Stomach (tissue), 9 donors: ENCODE measurements around the gene GLCE. TPM values are rescaled to one million over a fixed set of nuclear protein-coding genes. Genes with fewer than 3 reads are reported as not detected.
A peak's percentile ranks its signal among the peaks of the same experiment; 100 is the strongest.
"Not testable (repeated sequence)": the region's sequence is repeated elsewhere in the genome, so short reads cannot be mapped to it uniquely, and the experiment has no call there.

Experiments
- DNase-seq, 2 donors: peaks; one replicate each; pipeline versions ENCODE4 v3.0.0 to v3.0.0-alpha.2; 2013 to 2019
- H3K27ac ChIP-seq, 5 donors: fragments of 200-600 bp in 4 of 5; sonication (generic) in 4 of 5; one replicate each; pipeline ENCODE4 v1.5.1; 2013 to 2019; ENCODE audit warnings: mild to moderate bottlenecking in 1 of 5, moderate library complexity in 1 of 5
- H3K27me3 ChIP-seq, 3 donors: fragments of 200-600 bp; sonication (generic); one replicate each; pipeline ENCODE4 v1.5.1; 2017 to 2019; ENCODE audit warnings: mixed run types in 1 of 3
- H3K36me3 ChIP-seq, 4 donors: fragments of 200-600 bp; sonication (generic); 1 replicate in 3 of 4; 2 replicates in 1 of 4; pipeline ENCODE4 v1.5.1; 2016 to 2019
- H3K4me1 ChIP-seq, 4 donors: fragments of 200-600 bp; sonication (generic); one replicate each; pipeline ENCODE4 v1.5.1; 2016 to 2019
- H3K4me3 ChIP-seq, 4 donors: fragments of 200-600 bp; sonication (generic) in 3 of 4; one replicate each; pipeline ENCODE4 v1.5.1; 2016 to 2019; ENCODE audit warnings: mild to moderate bottlenecking in 1 of 4
- H3K9me3 ChIP-seq, 4 donors: fragments of 200-600 bp; sonication (generic); one replicate each; pipeline ENCODE4 v1.5.1; 2016 to 2019
- CTCF ChIP-seq, 7 experiments: fragments of 450-650 bp in 4 of 7; fragments of 200-600 bp in 3 of 7; sonication (generic) in 3 of 7; IDR thresholded peaks; one replicate each; pipeline ENCODE4 v1.5.1; 2016 to 2019; ENCODE audit warnings: antibody characterized with exemption in 7 of 7, control low read depth in 2 of 7, mild to moderate bottlenecking in 1 of 7
- EP300 ChIP-seq: sonication (generic); formaldehyde crosslinking; IDR thresholded peaks from one replicate; pipeline ENCODE4 v1.6.1; 2017; ENCODE audit warnings: antibody characterized with exemption
- POLR2A ChIP-seq, 4 donors: fragments of 450-650 bp; IDR thresholded peaks; one replicate each; pipeline ENCODE4 v1.6.1; 2016; ENCODE audit warnings: antibody characterized with exemption in 4 of 4, control low read depth in 2 of 4, mild to moderate bottlenecking in 1 of 4, moderate library complexity in 1 of 4
- POLR2AphosphoS5 ChIP-seq, 3 donors: sonication (generic); formaldehyde crosslinking; IDR thresholded peaks; one replicate each; pipeline ENCODE4 v1.6.1; 2016; ENCODE audit warnings: antibody characterized with exemption in 3 of 3
- WGBS, 5 donors: extraction: QIAGEN DNeasy Blood & Tissue Kit in 3 of 5; methylation state at CpG; one replicate each; pipeline versions ENCODE4 v1.1.5 to v1.1.7; 2013 to 2018; 5-methylcytosine and 5-hydroxymethylcytosine counted together
- intact Hi-C: fragments of 100-400 bp; cut with DNase I; formaldehyde crosslinking; loops from one replicate; pipeline ENCODE4 v1.15.1; 2023; ENCODE audit warnings: low total_unique reads
- polyA plus RNA-seq, 3 donors: library from polyadenylated mRNA; stranded (reverse); fragments of 200-250 nt; gene quantifications; one replicate each; pipeline ENCODE4 v1.2.3, GENCODE V29; 2013
- total RNA-seq, 5 donors: library from RNA; depleted of rRNA; stranded (reverse); fragments of >200 nt; gene quantifications; one replicate each; pipeline versions ENCODE4 v1.1.0 to v1.2.3, GENCODE V29; 2014 to 2016
- donor health status: healthy with polysubstance abuse.
- donor health status: Bipolar disorder and iron deficiency.
- donor health status: healthy.

GLCE gene
- total and polyA plus RNA-seq, 8 donors = 5.5 to 50.9 (median 22.1) TPM

GRCh38 chr15:69165637-69166025 is 5.2 kb downstream of the GLCE start:
- no peaks in the 10 kb centered on the region for H3K27me3 ChIP-seq
- 92 to 98% (median 98%) methylated on average over 1 of the region's 1 CpG for WGBS, 5 donors
- TF ChIP-seq CTCF (IDR thresholded peaks at IDR 0.05) = no peak
- TF ChIP-seq POLR2AphosphoS5 (IDR thresholded peaks at IDR 0.05) = no peak
- no peak for TF ChIP-seq EP300
- TF ChIP-seq POLR2A (IDR thresholded peaks at IDR 0.05) = no peak
- H3K9me3 ChIP-seq = no peaks in the 10 kb centered on the region
- no peak overlapping the region for H3K27ac ChIP-seq
- no peak for DNase-seq
- peaks cover 0 to 32% (median 5%) of the 10 kb centered on the region in 4 donors for H3K4me1 ChIP-seq
- no peaks in the 10 kb centered on the region for H3K36me3 ChIP-seq
- intact Hi-C loops = no loop called here
- H3K4me3 ChIP-seq = no peak overlapping the region

- no peaks in the 10 kb centered on the region for H3K27me3 ChIP-seq
- no peak overlapping the region for H3K4me3 ChIP-seq
- H3K27ac ChIP-seq = no peak overlapping the region
- DNase-seq = no peak
- peaks cover 0 to 25% (median 0%) of the 10 kb centered on the region in 4 donors for H3K4me1 ChIP-seq
- no peaks in the 10 kb centered on the region for H3K36me3 ChIP-seq
- intact Hi-C loops = no loop called here
- TF ChIP-seq CTCF (IDR thresholded peaks at IDR 0.05) (no peak), EP300 (no peak), POLR2A (IDR thresholded peaks at IDR 0.05) (no peak), POLR2AphosphoS5 (IDR thresholded peaks at IDR 0.05) (no peak)
- H3K9me3 ChIP-seq = no peaks in the 10 kb centered on the region
- 61 to 72% (median 66%) methylated on average over 2 of the region's 2 CpGs for WGBS, 5 donors
Measured at GRCh38 chr15:69167218-69167846, 6.9 kb downstream of the GLCE start.

GRCh38 chr15:69168361-69168760 is 7.9 kb downstream of the GLCE start:
- WGBS, 5 donors = 86 to 97% (median 93%) methylated on average over 7 of the region's 7 CpGs
- H3K27ac ChIP-seq, H3K4me3 ChIP-seq, DNase-seq, H3K9me3 ChIP-seq, H3K27me3 ChIP-seq, H3K36me3 ChIP-seq, intact Hi-C loops: not testable (repeated sequence)
- H3K4me1 ChIP-seq = peaks cover 0 to 18% (median 0%) of the 10 kb centered on the region in 4 donors

- H3K27me3 ChIP-seq, H3K36me3 ChIP-seq, H3K4me3 ChIP-seq, intact Hi-C loops, H3K9me3 ChIP-seq, DNase-seq, H3K27ac ChIP-seq: not testable (repeated sequence)
- 93 to 98% (median 98%) methylated on average over 3 of the region's 3 CpGs for WGBS, 5 donors
- H3K4me1 ChIP-seq = peaks cover 0 to 18% (median 0%) of the 10 kb centered on the region in 4 donors
Measured at GRCh38 chr15:69169540-69169939, 9.1 kb downstream of the GLCE start.

GRCh38 chr15:69170597-69170996 is 10.2 kb downstream of the GLCE start:
- peak in 1 of 2 donors; percentile 40 for DNase-seq
- H3K27ac ChIP-seq = no peak overlapping the region
- no peak overlapping the region for H3K4me3 ChIP-seq
- H3K4me1 ChIP-seq = peaks cover 0 to 16% (median 0%) of the 10 kb centered on the region in 4 donors
- 66 to 84% (median 74%) methylated on average over 3 of the region's 3 CpGs for WGBS, 5 donors
- H3K36me3 ChIP-seq = no peaks in the 10 kb centered on the region
- TF ChIP-seq CTCF (IDR thresholded peaks at IDR 0.05) (no peak), EP300 (no peak), POLR2AphosphoS5 (IDR thresholded peaks at IDR 0.05) (no peak), POLR2A (IDR thresholded peaks at IDR 0.05) (no peak)
- H3K9me3 ChIP-seq = no peaks in the 10 kb centered on the region
- H3K27me3 ChIP-seq = no peaks in the 10 kb centered on the region
- intact Hi-C loops = no loop called here
